IMR-90 (cell line): ENCODE results near the gene ARRDC5. TPM values are rescaled to one million over a fixed set of nuclear protein-coding genes. Genes with fewer than 3 reads are reported as not detected.

Experiments used
- ATAC-seq: fragments of 200-7000 bp; cut with Tn5 transposase; 2 replicates; pipeline ENCODE4 v1.9.1; 2020; ENCODE audit warnings: low read depth, mild to moderate bottlenecking, moderate library complexity
- BruUV-seq: library from RNA; stranded (reverse); fragments of 400-500 nt; replicated peaks from 2 replicates; lab custom pipeline; 2021; lab: Mats Ljungman, UMichigan
- CTCF ChIA-PET: fragments of 300-600 bp; formaldehyde crosslinking; extraction: SDS; loops from one replicate; lab custom pipeline; 2021; ENCODE audit warnings: antibody characterized with exemption; lab: Yijun Ruan, JAX
- POLR2A ChIA-PET: fragments of 300-600 bp; sonication (Branson Sonifier 250); formaldehyde crosslinking; loops from one replicate; lab custom pipeline; 2022; ENCODE audit warnings: antibody characterized with exemption; ENCODE audit not compliant: unreplicated experiment; lab: Charles Lee
- DNase-seq: peaks from one replicate; pipeline ENCODE4 v3.0.0; 2013
- H2AFZ ChIP-seq: replicated peaks from 2 replicates; pipeline ENCODE3; 2013; ENCODE audit warnings: low read length, mild to moderate bottlenecking; ENCODE audit not compliant: poor library complexity
- H2AK5ac ChIP-seq: 2 replicates; pipeline ENCODE4 v1.6.1; 2013; ENCODE audit warnings: low read depth, low read length, inconsistent platforms
- H2AK9ac ChIP-seq: replicated peaks from 2 replicates; pipeline ENCODE3; 2013; ENCODE audit warnings: mild to moderate bottlenecking, low read depth, low read length, moderate library complexity; ENCODE audit not compliant: poor library complexity
- H2BK120ac ChIP-seq: 2 replicates; pipeline ENCODE4 v1.6.1; 2013; ENCODE audit warnings: low read depth, low read length, inconsistent platforms
- H2BK15ac ChIP-seq: 3 replicates; pipeline ENCODE4 v1.6.1; 2013; ENCODE audit warnings: low read depth, low read length, inconsistent platforms
- H2BK20ac ChIP-seq: 2 replicates; pipeline ENCODE4 v1.6.1; 2013; ENCODE audit warnings: low read depth, mild to moderate bottlenecking, inconsistent platforms, low read length, moderate library complexity
- H2BK5ac ChIP-seq: 2 replicates; pipeline ENCODE4 v1.6.1; 2013; ENCODE audit warnings: mild to moderate bottlenecking, low read depth, low read length, inconsistent platforms; ENCODE audit not compliant: poor library complexity, severe bottlenecking
- H3K14ac ChIP-seq: replicated peaks from 2 replicates; pipeline ENCODE4 v1.6.1; 2013; ENCODE audit warnings: low read depth, low read length, inconsistent platforms
- H3K18ac ChIP-seq: 2 replicates; pipeline ENCODE4 v1.6.1; 2013; ENCODE audit warnings: low read depth, low read length, control low read depth
- H3K23ac ChIP-seq: 2 replicates; pipeline ENCODE4 v1.6.1; 2013; ENCODE audit warnings: low read depth, low read length, inconsistent platforms
- H3K27ac ChIP-seq: 2 replicates; pipeline ENCODE4 v1.5.1; 2013; ENCODE audit warnings: mild to moderate bottlenecking, control low read depth, low read length; ENCODE audit not compliant: insufficient read depth
- H3K27me3 ChIP-seq: 2 replicates; pipeline ENCODE4 v1.6.1; 2013; ENCODE audit warnings: low read length; ENCODE audit not compliant: control insufficient read depth, insufficient read depth
- H3K36me3 ChIP-seq: 2 replicates; pipeline ENCODE4 v1.6.1; 2013; ENCODE audit warnings: low read length, mixed read lengths; ENCODE audit not compliant: control insufficient read depth, insufficient read depth
- H3K4ac ChIP-seq: 2 replicates; pipeline ENCODE4 v1.6.1; 2013; ENCODE audit warnings: low read depth, low read length, inconsistent platforms
- H3K4me1 ChIP-seq: 2 replicates; pipeline ENCODE4 v1.6.1; 2013; ENCODE audit warnings: low read length, mixed read lengths; ENCODE audit not compliant: control insufficient read depth, insufficient read depth
- H3K4me2 ChIP-seq: 2 replicates; pipeline ENCODE4 v1.6.1; 2013; ENCODE audit warnings: low read depth, mild to moderate bottlenecking, control low read depth, low read length, moderate library complexity
- H3K4me3 ChIP-seq: 2 replicates; pipeline ENCODE4 v1.5.1; 2013; ENCODE audit warnings: low read depth, mild to moderate bottlenecking, control low read depth, low read length, moderate library complexity; ENCODE audit not compliant: insufficient read depth
- H3K56ac ChIP-seq: 2 replicates; pipeline ENCODE4 v1.6.1; 2013; ENCODE audit warnings: low read length, inconsistent platforms; ENCODE audit not compliant: insufficient read depth; ENCODE audit errors: extremely low read depth
- H3K79me1 ChIP-seq, 2 experiments: 2 replicates each; pipeline ENCODE4 v1.6.1; 2013; ENCODE audit warnings: low read length in 2 of 2, inconsistent platforms in 1 of 2, low read depth in 1 of 2
- H3K9ac ChIP-seq: 2 replicates; pipeline ENCODE4 v1.6.1; 2013; ENCODE audit warnings: low read depth, low read length, control low read depth
- H3K9me1 ChIP-seq: 2 replicates; pipeline ENCODE4 v1.6.1; 2013; ENCODE audit warnings: low read length, inconsistent platforms; ENCODE audit not compliant: insufficient read depth
- H3K9me3 ChIP-seq: 2 replicates; pipeline ENCODE4 v1.6.1; 2013; ENCODE audit warnings: low read length; ENCODE audit not compliant: control insufficient read depth, insufficient read depth
- H4K20me1 ChIP-seq: 2 replicates; pipeline ENCODE4 v1.6.1; 2013; ENCODE audit warnings: low read length, inconsistent platforms; ENCODE audit not compliant: insufficient read depth
- H4K5ac ChIP-seq: 2 replicates; pipeline ENCODE4 v1.6.1; 2013; ENCODE audit warnings: mild to moderate bottlenecking, low read depth, low read length, control low read depth
- H4K8ac ChIP-seq, 2 experiments: 2 replicates each; pipeline ENCODE4 v1.6.1; 2013; ENCODE audit warnings: low read depth in 2 of 2, low read length in 2 of 2, control low read depth in 1 of 2, inconsistent platforms in 1 of 2
- H4K91ac ChIP-seq: 2 replicates; pipeline ENCODE4 v1.6.1; 2013; ENCODE audit warnings: low read depth, low read length, inconsistent platforms; ENCODE audit not compliant: insufficient read depth
- BHLHE40 ChIP-seq: fragments of 150-350 bp; IDR thresholded peaks from 2 replicates; pipeline ENCODE4 v1.6.1; 2016; ENCODE audit warnings: mild to moderate bottlenecking, low read depth, low read length
- SMC3 ChIP-seq: fragments of 150-350 bp; IDR thresholded peaks from 2 replicates; pipeline ENCODE4 v1.6.1; 2016; ENCODE audit warnings: low read depth, mild to moderate bottlenecking, antibody characterized with exemption, low read length, moderate library complexity
- WGBS, 2 experiments: methylation state at CpG; one replicate each; pipeline versions ENCODE4 v1.1.5 to v1.1.7; 2013; ENCODE audit warnings: missing lambda C conversion rate in 2 of 2; ENCODE audit not compliant: insufficient read length in 1 of 2; ENCODE audit errors: extremely low coverage in 2 of 2; 5-methylcytosine and 5-hydroxymethylcytosine counted together
- dilution Hi-C: fragments of 300-500 bp; cut with HindIII; formaldehyde crosslinking; loops from one replicate; pipeline ENCODE4 v1.14.3; 2018; ENCODE audit warnings: low sequenced_read_pairs; ENCODE audit not compliant: unreplicated experiment
- in situ Hi-C: fragments of 300-500 bp; cut with MboI; formaldehyde crosslinking; loops from 3 replicates; pipeline ENCODE4 v1.14.3; 2019; ENCODE audit warnings: low sequenced_read_pairs, inconsistent platforms, mixed read lengths
- intact Hi-C: fragments of 100-400 bp; cut with micrococcal nuclease; formaldehyde crosslinking; loops from 2 replicates; pipeline ENCODE4 v1.10.0; 2022
- polyA plus RNA-seq, 3 experiments: library from polyadenylated mRNA; depleted of rRNA; stranded (reverse); fragments of >200 nt; gene quantifications; 2 replicates each; pipeline ENCODE4 v1.2.3, GENCODE V29; 2012; ENCODE audit warnings: low replicate concordance in 1 of 3
- total RNA-seq: library from RNA; depleted of rRNA; stranded (reverse); fragments of >200 nt; gene quantifications from 2 replicates; pipeline ENCODE4 v1.2.3, GENCODE V29; 2012
- TF ChIP-seq, protein P1 (sequence below): conservative IDR thresholded peaks from 2 replicates; pipeline ENCODE4 v1.5.1; 2012; ENCODE audit warnings: mild to moderate bottlenecking, low read depth, low read length, improper control_type of control experiment

Gene ARRDC5
- total and polyA plus RNA-seq, 2 of the 4 experiments (the other 2 are of a cell fraction), result not detected

DNA sequence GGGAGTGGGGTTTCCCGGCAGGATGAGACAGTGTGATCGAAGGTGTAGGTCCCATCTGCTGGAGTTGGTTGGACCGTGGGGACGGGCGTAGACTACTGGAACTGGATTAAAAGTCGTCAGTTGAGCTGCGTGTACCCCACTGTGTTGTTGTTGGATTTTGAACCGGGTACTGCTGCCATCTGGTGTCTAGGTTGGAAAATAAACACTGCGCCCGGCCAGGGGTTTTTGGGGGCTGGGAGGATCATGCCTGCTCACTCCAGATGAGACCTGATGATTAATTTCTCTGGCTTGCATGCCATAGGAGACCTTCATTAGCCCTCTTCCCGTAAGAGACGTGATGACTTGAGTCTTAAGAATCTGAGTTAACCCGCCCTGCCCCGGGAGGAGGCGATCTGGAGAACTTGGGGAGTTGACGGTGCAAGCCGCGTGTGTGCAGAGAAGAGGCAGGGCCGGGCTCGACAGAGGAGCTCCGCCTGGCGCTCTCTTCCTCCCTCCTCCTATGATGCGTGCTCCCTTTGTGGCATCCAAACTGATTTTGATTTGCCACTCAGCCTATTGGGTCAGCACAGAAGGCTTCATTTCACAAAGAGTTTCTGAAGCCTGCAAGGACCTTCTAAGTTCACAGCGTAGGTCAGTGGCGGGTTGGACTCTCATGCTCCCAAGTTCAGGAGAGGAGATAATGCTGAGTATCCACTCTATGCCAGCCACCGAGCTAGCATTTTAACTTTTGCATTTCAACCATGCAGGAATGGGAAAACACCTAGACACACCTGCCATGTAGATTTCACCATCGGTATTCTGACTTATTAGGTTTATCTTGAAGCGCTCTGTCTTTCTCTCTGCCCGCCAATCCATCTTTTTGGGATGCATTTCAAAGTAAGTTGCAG lies 9.3 kb upstream of the ARRDC5 start (continued):
- TF ChIP-seq SMC3, result peak; percentile 80

DNA sequence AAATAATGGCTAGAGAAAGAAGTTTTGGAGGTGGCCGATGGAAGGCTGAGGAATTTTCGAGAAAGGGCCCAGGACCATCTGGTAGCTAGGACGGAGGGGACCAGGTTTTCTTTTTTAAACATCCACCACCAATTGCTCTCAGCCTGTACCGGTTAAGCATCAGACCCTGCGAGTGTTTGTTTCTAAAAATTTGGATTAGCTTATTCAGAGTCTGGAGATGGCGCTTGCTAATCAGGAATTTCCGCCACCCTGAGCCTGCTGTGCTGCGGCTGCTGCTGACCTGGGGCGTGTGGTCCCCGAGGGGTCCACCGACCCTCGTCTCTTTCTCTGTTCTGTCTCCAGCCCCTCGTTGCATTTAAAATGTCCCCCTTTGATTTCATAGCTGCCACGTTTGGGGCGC lies 8.6 kb upstream of the ARRDC5 start:
- H3K79me1 ChIP-seq, result peaks cover 0 to 55% of the 10 kb centered on the region in 2 experiments; a peak in 2 of 4 replicates
- H3K56ac ChIP-seq, result peak overlapping the region; percentile 94
- H3K36me3 ChIP-seq, result peaks cover 1% of the 10 kb centered on the region; the same call in 1 of the 2 replicates
- H2AFZ ChIP-seq, result peak overlapping the region; percentile 84
- peak overlapping the region; percentile 13 for H3K4me3 ChIP-seq
- peak overlapping the region; percentile 91 for H3K27ac ChIP-seq
- CTCF ChIA-PET, result interaction anchor here (0.5 to 4.6 kb wide), 7 partner anchors 24 to 120 kb away, joined by 3 to 30 read pairs (median 4); no protein-coding TSS in a partner anchor
- peak overlapping the region; percentile 74 for H4K5ac ChIP-seq
- ATAC-seq (no peak), DNase-seq (peak; percentile 25)
- H2AK5ac ChIP-seq, result peak overlapping the region; percentile 95
- no peaks in the 10 kb centered on the region for H3K9me3 ChIP-seq
- peak overlapping the region; percentile 94 for H2BK120ac ChIP-seq
- H4K20me1 ChIP-seq, result peaks cover 28% of the 10 kb centered on the region
- in situ Hi-C loops, result loop anchor here (5.0 kb wide), 2 partner anchors 39 to 104 kb away; no protein-coding TSS in a partner anchor
- H3K9me1 ChIP-seq, result peaks cover 9% of the 10 kb centered on the region
- peak overlapping the region; percentile 67 for H3K4me2 ChIP-seq
- peak overlapping the region; percentile 99 for H3K23ac ChIP-seq
- dilution Hi-C loops, result no loop called here
- no peak for TF ChIP-seq BHLHE40
- TF ChIP-seq, protein P1, sequence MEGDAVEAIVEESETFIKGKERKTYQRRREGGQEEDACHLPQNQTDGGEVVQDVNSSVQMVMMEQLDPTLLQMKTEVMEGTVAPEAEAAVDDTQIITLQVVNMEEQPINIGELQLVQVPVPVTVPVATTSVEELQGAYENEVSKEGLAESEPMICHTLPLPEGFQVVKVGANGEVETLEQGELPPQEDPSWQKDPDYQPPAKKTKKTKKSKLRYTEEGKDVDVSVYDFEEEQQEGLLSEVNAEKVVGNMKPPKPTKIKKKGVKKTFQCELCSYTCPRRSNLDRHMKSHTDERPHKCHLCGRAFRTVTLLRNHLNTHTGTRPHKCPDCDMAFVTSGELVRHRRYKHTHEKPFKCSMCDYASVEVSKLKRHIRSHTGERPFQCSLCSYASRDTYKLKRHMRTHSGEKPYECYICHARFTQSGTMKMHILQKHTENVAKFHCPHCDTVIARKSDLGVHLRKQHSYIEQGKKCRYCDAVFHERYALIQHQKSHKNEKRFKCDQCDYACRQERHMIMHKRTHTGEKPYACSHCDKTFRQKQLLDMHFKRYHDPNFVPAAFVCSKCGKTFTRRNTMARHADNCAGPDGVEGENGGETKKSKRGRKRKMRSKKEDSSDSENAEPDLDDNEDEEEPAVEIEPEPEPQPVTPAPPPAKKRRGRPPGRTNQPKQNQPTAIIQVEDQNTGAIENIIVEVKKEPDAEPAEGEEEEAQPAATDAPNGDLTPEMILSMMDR, result no peak
- H3K4ac ChIP-seq, result peak overlapping the region; percentile 98
- peak overlapping the region; percentile 93 for H2BK5ac ChIP-seq
- H2BK15ac ChIP-seq, result peak overlapping the region; percentile 75; the same call in 2 of the 3 replicates
- peak overlapping the region; percentile 56 for H3K18ac ChIP-seq
- no TSS peak for BruUV-seq
- POLR2A ChIA-PET, result interaction anchor here (0.9 to 2.3 kb wide), 4 partner anchors 41 to 101 kb away, joined by 3 to 10 read pairs (median 6); no protein-coding TSS in a partner anchor
- peak overlapping the region; percentile 85 for H3K9ac ChIP-seq
- no CpG with 5 or more reads among the region's 15 CpGs for WGBS, 2 experiments
- H2AK9ac ChIP-seq, result peak overlapping the region; percentile 98
- peaks cover 38% of the 10 kb centered on the region for H3K4me1 ChIP-seq
- H4K8ac ChIP-seq, result peak overlapping the region; percentile 82 to 96
- peak overlapping the region; percentile 90 for H3K14ac ChIP-seq
- H2BK20ac ChIP-seq, result peak overlapping the region; percentile 82
- intact Hi-C loops, result loop anchor here (1.0 to 2.0 kb wide), 4 partner anchors 39 to 119 kb away; partner anchors contain the start of gene KDM4B
- peak overlapping the region; percentile 92 for H4K91ac ChIP-seq
- no peaks in the 10 kb centered on the region for H3K27me3 ChIP-seq
